A549 (cell line): ENCODE results near the gene ELAPOR1.

Experiments used
- CTCF ChIP-seq: fragments of >200 bp; sonication (Bioruptor Twin); formaldehyde crosslinking; IDR thresholded peaks from 3 replicates; pipeline ENCODE4 v1.5.1; 2016
- EP300 ChIP-seq, 2 experiments: fragments of >200 bp; sonication (Bioruptor Twin); formaldehyde crosslinking; IDR thresholded peaks; 2 replicates in 1 of 2; 3 replicates in 1 of 2; pipeline ENCODE4 v1.6.1; 2016 to 2017
- JUN ChIP-seq, 2 experiments: fragments of >200 bp; sonication (Bioruptor Twin); formaldehyde crosslinking; IDR thresholded peaks; 2 replicates in 1 of 2; 3 replicates in 1 of 2; pipeline ENCODE4 v1.6.1; 2016 to 2017
- JUNB ChIP-seq: fragments of >200 bp; sonication (Bioruptor Twin); formaldehyde crosslinking; IDR thresholded peaks from 2 replicates; pipeline ENCODE4 v1.6.1; 2016
- MAZ ChIP-seq: fragments of 150-350 bp; IDR thresholded peaks from 2 replicates; pipeline ENCODE4 v1.6.1; 2014; ENCODE audit warnings: antibody characterized with exemption, low read depth, low read length, borderline replicate concordance
- REST ChIP-seq: fragments of 200-600 bp; sonication (generic); IDR thresholded peaks from 2 replicates; pipeline ENCODE4 v1.6.1; 2016; ENCODE audit warnings: antibody characterized with exemption, mild to moderate bottlenecking, moderate library complexity
- SMC3 ChIP-seq: fragments of >200 bp; sonication (Bioruptor Twin); formaldehyde crosslinking; IDR thresholded peaks from 3 replicates; pipeline ENCODE4 v1.6.1; 2018; ENCODE audit warnings: inconsistent platforms

DNA sequence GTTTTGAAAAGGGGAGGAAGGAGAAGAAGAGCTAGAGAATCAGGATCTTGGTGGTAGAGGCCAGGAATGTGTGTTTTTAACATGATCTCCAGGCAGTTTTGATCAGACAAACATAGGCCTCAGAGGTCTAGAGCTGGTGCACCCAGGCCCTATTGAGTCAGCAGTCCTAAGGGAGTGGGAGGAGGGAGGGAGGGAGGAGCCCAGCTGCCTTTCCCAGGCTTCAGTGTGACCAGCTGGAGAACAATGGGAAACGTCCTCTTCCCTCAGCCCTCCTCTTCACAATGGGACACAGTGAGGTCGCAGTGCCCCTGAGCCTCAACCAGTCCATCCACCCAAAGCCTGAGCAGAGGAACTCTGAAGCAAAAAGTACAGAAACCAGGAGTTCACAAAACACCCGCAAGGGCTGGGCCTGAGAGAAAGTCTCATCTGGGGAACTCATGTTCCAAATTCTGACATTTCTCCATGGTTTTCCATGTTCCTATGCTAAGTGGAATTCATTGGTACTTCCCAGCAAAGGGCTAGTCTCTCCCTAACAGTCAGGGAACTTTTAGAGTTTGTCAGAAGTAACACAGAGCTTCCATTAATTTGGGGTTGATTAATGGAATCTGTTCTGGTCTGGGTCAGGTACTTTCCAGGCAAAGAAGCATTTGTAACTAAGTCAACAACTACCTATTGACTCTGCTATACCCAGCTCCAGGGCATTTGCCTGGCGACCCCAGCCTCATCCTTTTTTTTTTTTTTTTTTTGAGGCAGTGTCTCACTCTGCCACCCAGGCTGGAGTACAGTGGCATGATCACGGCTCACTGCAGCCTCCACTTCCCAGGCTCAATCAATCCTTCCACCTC lies 37.5 kb downstream of the ELAPOR1 start:
- TF ChIP-seq REST (no peak), MAZ (no peak), SMC3 (no peak), JUNB (no peak), EP300 (IDR thresholded peaks at IDR 0.05) (no peak), JUN (IDR thresholded peaks at IDR 0.05) (no peak), CTCF (no peak)
